ENCODE measurements around the gene MACROD2. TPM values are rescaled to one million over a fixed set of nuclear protein-coding genes. Genes with fewer than 3 reads are reported as not detected.

MACROD2 gene
- total RNA-seq, 4 donors from 2014 or later: 10.0 to 24.0 (median 17.0) TPM

GRCh38 chr20:15162079-15162647 lies 1166.8 kb downstream of the MACROD2 start:
- no peak for TF ChIP-seq POLR2A (IDR thresholded peaks at IDR 0.05)
- TF ChIP-seq CTCF (IDR thresholded peaks at IDR 0.05): no peak
- 77 to 79% methylated on average over 6 of the region's 6 CpGs for WGBS, 2 donors
- no peak for DNase-seq (ENCODE audit: low spot score in 2 of 2)
- no peak overlapping the region for H3K4me3 ChIP-seq (ENCODE audit: low read depth, poor library complexity, severe bottlenecking)
- intact Hi-C loops (cut with DNase I; ENCODE audit: low total_unique reads): no loop called here

GRCh38 chr20:15163632-15164031 lies 1168.3 kb downstream of the MACROD2 start:
- no peak for DNase-seq (ENCODE audit: low spot score in 2 of 2)
- H3K4me3 ChIP-seq (ENCODE audit: low read depth, poor library complexity, severe bottlenecking): no peak overlapping the region
- intact Hi-C loops (cut with DNase I; ENCODE audit: low total_unique reads): no loop called here
- TF ChIP-seq POLR2A (IDR thresholded peaks at IDR 0.05) (no peak), CTCF (IDR thresholded peaks at IDR 0.05) (no peak)

GRCh38 chr20:15164726-15165125 lies 1169.4 kb downstream of the MACROD2 start:
- intact Hi-C loops (cut with DNase I; ENCODE audit: low total_unique reads): no loop called here
- no peak for TF ChIP-seq CTCF (IDR thresholded peaks at IDR 0.05)
- no peak overlapping the region for H3K4me3 ChIP-seq (ENCODE audit: low read depth, poor library complexity, severe bottlenecking)
- WGBS, 2 donors: 97 to 100% methylated on average over 1 of the region's 1 CpG
- DNase-seq (ENCODE audit: low spot score in 2 of 2): no peak

GRCh38 chr20:15166744-15167143 lies 1171.4 kb downstream of the MACROD2 start:
- intact Hi-C loops (cut with DNase I; ENCODE audit: low total_unique reads): no loop called here
- DNase-seq (ENCODE audit: low spot score in 2 of 2): no peak
- no peak overlapping the region for H3K4me3 ChIP-seq (ENCODE audit: low read depth, poor library complexity, severe bottlenecking)
- TF ChIP-seq CTCF (IDR thresholded peaks at IDR 0.05) (no peak), POLR2A (IDR thresholded peaks at IDR 0.05) (no peak)

- TF ChIP-seq POLR2A (IDR thresholded peaks at IDR 0.05) (no peak), CTCF (IDR thresholded peaks at IDR 0.05) (no peak)
Observed at GRCh38 chr20:15171016-15171415, 1175.7 kb downstream of the MACROD2 start.

GRCh38 chr20:15176929-15177328 lies 1181.6 kb downstream of the MACROD2 start:
- TF ChIP-seq CTCF (IDR thresholded peaks at IDR 0.05) (no peak), POLR2A (IDR thresholded peaks at IDR 0.05) (no peak)
- 78 to 80% methylated on average over 4 of the region's 4 CpGs for WGBS, 2 donors
- intact Hi-C loops (cut with DNase I; ENCODE audit: low total_unique reads): loop anchor here (10.0 kb wide), 1 partner anchor 232 kb away; no protein-coding TSS in a partner anchor
- H3K4me3 ChIP-seq (ENCODE audit: low read depth, poor library complexity, severe bottlenecking): no peak overlapping the region
- no peak for DNase-seq (ENCODE audit: low spot score in 2 of 2)

More at GRCh38 chr20:15171016-15171415, 1175.7 kb downstream of the MACROD2 start:
- intact Hi-C loops (cut with DNase I; ENCODE audit: low total_unique reads): loop anchor here (10.0 kb wide), 1 partner anchor 226 kb away; no protein-coding TSS in a partner anchor
- no peak for DNase-seq (ENCODE audit: low spot score in 2 of 2)
- WGBS, 2 donors: 80 to 89% methylated on average over 3 of the region's 3 CpGs
- no peak overlapping the region for H3K4me3 ChIP-seq (ENCODE audit: low read depth, poor library complexity, severe bottlenecking)
